TTC549 (cell line): ENCODE results near the gene COG4.

Experiments used
- FAIRE-seq: peaks from 2 replicates; lab custom pipeline; 2012; peaks lifted over from hg19 to GRCh38; lab: Jason Lieb, UNC

Gene COG4

GRCh38 chr16:70478912-70479341, 44.4 kb downstream of the COG4 start:
- no peak for FAIRE-seq

- FAIRE-seq = no peak
Measured at GRCh38 chr16:70478169-70478568, 45.2 kb downstream of the COG4 start.

DNA sequence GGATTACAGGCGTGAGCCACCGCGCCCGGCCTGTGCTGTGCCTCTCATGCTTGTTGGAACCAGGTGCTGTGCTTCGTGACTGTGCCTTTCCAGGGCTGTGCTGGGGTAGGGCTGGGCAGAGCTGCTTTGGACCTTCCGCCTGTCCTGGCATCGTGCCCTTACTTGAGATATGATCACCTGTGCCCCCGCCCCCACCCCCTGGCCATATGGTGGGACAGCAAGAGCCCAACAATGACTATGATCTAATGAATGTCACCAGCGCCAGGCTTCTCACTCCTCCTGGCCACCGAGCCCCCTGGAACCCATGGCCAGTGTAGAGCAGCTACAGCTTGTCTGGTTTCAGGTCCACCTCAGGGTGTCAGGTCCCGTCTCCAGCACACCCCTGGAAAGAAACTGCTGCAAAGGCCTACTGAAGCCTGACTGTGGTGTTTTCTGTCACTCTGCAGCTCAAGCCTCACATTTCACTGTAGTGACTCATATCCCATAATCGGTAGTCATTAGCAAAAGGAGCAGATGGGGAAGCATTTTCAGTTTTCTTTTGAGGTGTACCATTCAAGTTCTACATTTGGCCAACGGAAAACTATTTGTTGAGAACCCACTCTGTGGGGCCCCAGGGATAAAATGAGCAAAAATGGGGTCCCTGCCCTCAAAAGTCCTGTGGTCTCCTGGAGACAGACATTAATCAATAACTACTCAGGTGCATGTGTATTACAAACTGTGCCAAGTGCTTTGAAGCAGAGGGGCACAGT, 46.9 kb downstream of the COG4 start:
- no peak for FAIRE-seq

GRCh38 chr16:70475054-70475871, 48.1 kb downstream of the COG4 start:
- no peak for FAIRE-seq

DNA sequence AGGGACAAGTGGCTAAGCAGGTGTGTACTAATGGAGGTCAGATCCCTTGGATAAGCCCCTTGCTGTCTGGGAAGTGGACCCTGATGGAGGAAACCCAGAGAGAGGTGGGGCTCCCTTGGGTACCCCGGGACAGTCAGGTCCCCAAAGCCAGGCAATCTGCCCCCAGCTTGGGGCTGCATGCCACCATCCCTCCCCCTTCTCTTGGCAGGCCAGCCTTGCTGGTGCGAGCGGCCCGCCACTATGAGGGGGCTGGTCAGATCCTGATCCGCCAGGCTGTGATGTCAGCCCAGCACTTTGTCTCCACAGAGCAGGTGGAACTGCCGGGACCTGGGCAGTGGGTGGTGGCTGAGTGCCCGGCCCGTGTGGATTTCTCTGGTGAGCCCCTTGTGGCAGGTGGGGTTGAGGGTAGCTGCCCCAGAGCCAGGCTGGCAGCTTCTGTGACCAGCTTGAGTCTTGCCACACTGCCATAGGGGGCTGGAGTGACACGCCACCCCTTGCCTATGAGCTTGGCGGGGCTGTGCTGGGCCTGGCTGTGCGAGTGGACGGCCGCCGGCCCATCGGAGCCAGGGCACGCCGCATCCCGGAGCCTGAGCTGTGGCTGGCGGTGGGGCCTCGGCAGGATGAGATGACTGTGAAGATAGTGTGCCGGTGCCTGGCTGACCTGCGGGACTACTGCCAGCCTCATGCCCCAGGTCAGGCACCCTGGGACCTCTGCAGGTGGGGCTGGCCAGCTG, 48.9 kb downstream of the COG4 start:
- FAIRE-seq = no peak

- FAIRE-seq = no peak
Measured at GRCh38 chr16:70473446-70474319, 49.7 kb downstream of the COG4 start.

DNA sequence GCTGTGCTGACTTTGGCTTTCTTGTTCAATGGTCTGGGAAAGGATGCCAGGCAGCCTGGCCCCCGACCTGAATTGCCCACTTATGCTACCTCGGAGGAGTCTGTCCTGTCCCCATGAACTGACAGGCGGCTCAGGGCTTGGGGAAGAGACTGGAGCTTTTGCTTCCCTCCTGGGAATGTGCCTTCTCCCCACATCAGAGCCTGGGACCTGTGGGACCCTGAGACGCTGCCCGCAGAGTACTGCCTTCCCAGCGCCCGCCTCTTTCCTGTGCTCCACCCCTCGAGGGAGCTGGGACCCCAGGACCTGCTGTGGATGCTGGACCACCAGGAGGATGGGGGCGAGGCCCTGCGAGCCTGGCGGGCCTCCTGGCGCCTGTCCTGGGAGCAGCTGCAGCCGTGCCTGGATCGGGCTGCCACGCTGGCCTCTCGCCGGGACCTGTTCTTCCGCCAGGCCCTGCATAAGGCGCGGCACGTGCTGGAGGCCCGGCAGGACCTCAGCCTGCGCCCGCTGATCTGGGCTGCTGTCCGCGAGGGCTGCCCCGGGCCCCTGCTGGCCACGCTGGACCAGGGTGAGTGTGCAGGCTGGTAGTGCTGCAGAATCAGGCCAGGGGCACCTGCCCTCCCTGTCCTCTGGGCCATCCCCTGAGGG, 50.4 kb downstream of the COG4 start:
- no peak for FAIRE-seq

DNA sequence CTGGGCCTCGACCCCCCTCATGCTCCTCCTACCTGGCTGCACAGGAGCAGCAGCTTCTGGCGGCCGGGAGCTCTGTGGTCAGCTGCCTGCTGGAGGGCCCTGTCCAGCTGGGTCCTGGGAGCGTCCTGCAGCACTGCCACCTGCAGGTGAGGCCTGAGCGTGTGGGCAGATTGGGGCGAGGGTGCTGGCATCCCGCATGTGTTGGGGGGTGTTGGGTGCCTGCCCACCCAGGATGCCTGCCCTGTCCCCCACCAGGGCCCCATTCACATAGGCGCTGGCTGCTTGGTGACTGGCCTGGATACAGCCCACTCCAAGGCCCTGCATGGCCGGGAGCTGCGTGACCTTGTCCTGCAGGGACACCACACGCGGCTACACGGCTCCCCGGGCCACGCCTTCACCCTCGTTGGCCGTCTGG, 52.4 kb downstream of the COG4 start:
- FAIRE-seq = no peak

DNA sequence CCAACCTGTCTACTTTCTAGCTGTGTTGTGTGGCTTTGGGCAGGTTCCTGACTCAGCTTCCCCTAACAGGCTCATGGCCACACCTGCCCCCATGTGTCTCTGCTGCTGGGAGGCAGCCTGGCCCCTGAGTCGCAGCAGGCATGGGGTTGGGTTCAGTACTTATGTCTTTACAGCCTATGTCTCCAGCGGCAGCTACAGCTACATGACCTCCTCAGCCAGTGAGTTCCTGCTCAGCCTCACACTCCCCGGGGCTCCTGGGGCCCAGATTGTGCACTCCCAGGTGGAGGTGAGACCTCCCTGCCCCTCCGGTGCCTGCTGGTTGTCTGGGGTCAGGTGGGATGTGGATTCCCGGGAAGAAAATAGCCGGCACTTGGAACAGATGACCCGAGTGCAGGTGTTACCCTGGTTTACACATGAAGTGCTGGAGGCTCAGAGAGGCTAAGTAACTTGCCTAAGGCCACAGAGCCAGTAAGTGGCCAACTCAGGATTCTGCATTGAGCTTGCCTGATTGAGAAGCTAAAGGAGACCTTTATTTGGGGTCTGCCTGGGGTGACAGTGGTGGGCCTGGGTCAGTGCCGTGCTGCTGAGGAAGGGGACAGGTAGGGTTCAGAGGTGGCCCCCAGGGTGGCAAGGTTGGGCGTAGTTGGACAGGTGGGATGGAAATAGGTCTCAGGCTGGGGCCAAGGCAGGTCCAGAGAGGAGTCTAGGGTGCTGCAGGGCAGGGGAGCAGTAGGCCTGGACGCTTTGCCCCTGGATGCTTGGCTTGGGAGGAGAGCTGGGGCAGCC, 53.0 kb downstream of the COG4 start:
- no peak for FAIRE-seq

- no peak for FAIRE-seq
Measured at GRCh38 chr16:70468776-70469525, 54.4 kb downstream of the COG4 start.

DNA sequence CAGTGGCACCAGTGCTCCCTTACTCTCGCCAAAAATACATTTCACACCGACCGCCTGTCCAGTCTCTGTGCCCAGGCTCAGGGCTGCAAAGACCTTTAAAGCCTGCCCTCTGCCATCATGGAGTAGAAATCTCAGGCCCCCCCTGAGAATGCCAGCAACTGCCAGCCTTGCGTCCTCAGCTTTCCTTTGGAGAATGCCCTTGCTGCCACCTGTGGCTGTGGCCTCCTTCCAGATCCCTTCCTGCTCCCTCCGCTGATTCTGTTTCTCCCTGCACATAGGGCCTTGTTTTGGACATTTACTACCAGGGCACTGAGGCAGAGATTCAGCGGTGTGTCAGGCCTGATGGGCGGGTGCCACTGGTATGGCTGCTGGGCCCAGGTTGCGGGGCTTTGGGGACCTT, 55.7 kb downstream of the COG4 start:
- FAIRE-seq = no peak

DNA sequence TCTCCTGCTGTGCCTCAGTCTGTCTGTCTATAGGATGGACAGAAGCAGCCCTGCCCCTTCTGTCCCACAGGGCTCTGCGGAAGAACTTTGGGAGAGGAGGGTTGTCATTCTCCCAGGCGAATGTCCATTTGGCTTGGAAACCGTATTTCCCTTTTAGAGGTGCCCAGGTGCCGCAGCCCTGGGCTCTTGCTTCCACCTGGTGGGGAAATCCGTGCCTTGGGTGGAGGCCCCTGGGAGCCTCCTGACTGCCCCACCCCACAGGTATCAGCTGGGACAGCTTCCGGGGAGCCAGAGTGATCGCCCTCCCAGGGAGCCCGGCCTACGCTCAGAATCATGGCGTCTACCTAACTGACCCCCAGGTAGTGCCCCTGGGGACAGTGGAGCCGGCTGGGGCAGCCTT, 56.2 kb downstream of the COG4 start:
- FAIRE-seq = no peak

GRCh38 chr16:70466805-70467076, 56.6 kb downstream of the COG4 start:
- no peak for FAIRE-seq

GRCh38 chr16:70465999-70466804, 57.2 kb downstream of the COG4 start:
- no peak for FAIRE-seq

DNA sequence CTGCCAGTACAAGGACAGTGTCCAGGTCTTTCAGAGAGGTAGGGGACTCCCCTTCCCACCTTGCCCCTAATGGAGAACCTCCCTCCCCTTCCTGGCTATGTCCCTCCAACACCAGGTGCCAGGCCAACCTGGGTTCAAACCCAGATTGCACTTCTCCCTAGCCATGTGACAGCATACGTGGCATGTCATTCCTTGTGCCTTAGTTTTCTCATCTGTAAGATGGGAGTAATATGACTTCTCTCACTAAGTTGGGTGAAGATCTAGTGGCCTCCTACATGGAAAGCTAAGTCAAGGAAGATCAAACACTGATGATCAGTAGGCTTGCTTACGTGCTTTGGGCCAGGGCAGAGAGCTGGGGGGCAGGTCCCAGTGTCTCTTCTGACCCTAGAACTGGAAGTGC, 60.1 kb downstream of the COG4 start:
- FAIRE-seq = no peak

DNA sequence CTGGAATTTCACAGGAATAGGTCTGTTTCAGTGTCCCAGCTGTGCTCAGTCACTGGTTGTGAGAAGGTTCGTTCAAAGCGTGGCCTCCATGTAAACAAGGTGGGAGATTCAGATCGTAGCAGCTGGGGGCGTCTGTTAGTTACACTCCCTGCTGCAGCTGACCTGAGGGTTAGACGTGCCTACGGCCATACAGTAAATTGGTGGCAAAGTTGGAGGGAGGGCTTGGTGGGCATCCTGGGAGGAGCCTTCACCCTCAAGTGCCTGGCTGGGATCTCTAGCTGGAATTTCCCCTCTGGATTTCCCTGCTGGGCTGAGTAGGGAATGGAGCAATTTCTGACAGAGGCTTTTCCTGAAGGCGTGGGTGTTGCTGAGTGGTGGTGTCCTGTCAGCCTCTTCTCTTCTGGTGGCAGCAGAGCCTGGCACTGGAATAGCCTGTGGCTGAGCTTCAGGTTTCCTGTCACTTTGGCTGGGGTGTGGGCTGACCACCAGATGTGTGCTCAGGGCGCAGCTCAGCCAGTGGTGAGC, 62.6 kb downstream of the COG4 start:
- FAIRE-seq = no peak

DNA sequence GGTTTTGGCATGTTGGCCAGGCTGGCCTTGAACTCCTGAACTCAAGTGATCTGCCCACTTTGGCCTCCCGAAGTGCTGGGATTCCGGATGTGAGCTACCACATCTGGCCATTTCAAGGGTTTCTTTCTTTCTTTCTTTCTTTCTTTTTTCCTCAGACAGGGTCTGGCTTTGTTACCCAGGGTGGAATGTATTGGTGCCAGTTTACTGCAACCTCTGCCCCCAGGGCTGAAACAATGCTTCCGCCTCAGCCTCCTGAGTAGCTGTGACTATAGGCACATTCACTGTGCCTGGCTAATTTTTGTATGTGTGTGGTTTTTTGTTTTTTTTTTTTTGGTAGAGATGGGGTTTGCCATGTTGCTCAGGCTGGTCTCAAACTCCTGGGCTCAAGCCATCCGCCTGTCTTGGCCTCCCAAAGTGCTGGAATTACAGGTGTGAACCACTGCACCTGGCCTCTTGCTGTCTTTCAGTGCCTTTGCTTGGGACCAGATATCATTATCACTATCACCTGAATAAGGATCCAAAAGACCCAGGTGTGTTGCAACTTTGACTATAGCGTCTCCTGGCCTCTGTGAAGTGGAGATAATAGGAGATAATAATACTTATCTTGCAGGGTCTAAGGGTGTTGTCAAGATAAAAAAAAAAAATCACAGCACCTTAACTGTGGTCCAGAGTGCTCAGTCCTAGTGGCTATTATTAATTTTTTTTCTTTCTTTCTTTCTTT, 65.7 kb downstream of the COG4 start:
- FAIRE-seq = no peak

DNA sequence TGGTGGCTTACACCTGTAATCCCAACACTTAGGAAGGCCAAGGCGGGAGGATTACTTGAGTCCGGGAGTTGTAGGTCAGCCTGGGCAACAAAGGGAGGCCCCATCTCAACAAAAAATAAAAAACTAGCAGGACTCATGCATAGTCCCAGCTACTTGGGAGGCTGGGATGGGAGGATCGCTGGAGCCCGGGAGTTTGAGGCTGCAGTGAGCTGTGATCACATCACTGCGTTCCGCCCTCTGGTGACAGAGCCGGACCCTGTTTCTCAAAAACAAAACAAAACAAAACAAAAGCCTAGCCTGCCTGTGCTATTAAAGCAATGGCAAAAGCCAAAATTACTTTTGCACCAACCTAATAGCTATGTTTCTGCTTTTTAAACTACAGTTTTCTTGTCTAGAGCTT, 67.4 kb downstream of the COG4 start:
- no peak for FAIRE-seq
